Cortex of kidney (tissue), 1 donor: ENCODE measurements around the gene CCDC17.

Source experiments
- DNase-seq: peaks from one replicate; lab custom pipeline; 2025; lab: John Stamatoyannopoulos, UW

Gene CCDC17

DNA sequence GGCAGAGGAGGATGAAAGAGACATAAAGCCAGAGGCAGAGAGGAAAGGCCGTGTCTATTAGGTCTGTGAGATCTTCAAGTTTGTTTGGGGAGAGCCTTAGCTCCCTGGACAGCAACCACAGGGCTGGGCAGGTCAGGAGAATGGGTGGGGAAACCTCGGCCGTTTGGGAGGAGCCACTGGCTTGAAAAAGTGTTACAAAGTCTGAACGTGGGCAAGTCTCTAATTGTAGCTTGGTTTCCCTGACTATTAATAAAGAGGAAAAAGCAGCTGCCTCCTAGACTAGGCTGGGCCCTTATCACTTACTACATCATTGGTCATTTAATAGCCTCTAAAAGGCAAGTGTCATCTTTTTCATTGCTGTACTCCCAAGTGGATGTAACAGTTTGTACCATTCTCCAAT is at the start of gene CCDC17:
TSS of gene CCDC17 (minus strand) at position 83 of the 400 bp plus-strand sequence. CDS start 145 bp downstream, outside the sequence.
- no peak for DNase-seq

DNA sequence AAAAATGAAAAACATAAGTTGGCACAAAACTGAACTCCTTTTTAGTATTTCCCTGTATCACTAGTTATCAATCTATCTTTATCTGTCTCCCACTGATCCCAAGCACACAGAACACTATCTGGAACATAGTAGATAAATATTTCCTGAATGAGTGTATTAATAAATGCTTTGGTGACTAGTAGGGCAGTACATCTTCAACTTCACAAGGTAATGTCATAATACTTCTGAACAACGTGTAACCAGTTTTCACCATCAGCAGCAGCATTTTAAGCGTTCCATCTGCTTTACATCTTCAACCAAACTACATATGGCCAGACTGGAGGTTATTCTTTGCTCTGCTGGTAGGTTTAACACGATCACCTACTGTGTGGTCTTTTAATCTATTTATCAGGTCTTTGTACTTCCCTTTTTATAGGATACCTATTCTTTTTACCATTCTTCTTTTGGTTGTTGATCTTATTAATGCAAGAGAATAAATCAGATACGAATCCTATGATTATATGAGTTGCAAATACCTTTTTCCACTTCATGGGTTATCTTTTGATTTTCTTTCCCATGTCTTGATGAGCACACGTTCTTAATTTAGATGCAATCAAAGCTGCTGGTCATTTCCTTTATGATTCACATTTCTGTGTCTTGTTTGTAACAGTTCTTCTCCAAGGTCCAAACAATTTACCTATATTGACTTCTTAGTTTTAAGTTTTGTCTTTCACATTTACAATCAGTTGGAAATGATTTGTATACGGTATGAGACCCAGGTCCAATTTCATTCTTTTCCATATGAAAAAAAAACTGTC is 46.2 kb upstream of the CCDC17 start:
- DNase-seq = no peak

GRCh38 chr1:45669379-45669778 is 45.5 kb upstream of the CCDC17 start:
- DNase-seq = no peak

- no peak for DNase-seq
Observed at GRCh38 chr1:45668526-45668925, 44.7 kb upstream of the CCDC17 start.

DNA sequence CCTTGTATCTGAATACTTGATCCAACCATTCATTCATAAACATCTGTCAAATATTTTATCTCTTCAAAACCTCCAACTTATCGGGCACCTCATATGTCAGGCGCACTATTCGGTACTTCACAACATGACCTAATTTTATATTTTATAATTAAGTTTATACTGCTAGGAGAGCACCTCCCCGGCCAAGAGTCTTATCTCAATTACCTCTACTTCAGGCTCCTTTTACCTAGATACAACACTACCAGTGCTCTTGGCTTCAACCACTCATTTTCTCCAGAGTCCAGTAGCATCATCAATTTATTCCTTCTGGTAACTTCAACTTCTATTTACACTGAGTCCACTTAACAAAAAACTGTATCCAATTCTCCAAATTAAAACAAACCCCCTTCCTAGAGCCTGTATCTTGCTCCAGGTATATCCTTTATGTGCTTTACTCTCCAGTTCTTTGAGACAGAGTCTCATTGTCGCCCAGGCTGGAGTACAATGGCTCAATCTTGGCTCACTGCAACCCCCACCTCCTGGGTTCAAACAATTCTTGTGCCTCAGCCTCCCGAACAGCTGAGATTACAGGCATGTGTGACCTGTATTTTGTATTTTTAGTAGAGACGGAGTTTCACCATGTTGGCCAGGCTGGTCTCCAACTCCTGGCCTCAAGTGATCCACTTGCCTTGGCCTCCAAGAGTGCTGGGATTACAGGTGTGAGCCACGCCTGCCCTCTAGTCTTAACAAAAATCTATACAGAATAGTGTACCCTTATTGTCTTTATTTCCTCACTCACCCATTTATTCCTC is 43.7 kb upstream of the CCDC17 start:
- DNase-seq = no peak

- DNase-seq = no peak
Observed at GRCh38 chr1:45666836-45667235, 43.0 kb upstream of the CCDC17 start.

GRCh38 chr1:45660336-45660735 is 36.5 kb upstream of the CCDC17 start:
- no peak for DNase-seq

DNA sequence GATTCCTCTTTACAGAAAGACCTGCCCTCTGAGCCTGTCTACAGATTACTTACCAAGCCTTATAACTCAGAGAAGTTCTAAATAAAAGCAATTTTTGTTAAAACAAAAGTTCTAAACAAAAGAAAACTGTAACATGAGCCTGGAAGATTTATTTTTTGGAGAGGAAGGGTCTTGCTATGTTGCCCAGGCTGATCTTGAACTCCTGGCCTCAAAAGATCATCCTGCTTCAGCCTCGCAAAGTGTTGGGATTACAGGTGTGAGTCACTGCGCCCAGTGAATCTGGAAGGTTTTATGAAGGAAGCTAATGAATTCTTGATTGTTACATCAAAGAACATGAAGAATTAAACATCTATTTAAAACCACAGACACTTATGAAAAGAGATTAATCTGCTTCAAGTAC is 35.4 kb upstream of the CCDC17 start:
- DNase-seq = no peak

DNA sequence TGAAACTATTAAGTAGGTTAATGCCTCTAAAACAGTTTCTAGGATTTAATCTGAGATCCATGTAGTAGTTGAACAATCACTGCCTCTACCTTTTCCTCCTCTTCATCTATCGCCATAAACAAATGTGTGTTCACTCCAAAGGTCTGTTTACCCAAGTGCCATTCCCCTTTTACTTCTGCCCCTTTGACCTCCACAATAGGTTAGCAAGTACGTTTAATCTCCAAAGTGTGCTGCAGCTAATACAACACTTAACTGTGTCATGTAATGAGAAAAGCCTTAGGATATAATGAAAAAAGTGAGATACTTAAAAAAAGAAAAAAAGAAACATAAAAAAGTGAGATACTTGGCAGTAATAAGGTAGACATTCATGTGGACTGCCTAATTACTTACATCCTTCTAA is 34.3 kb upstream of the CCDC17 start:
- no peak for DNase-seq

GRCh38 chr1:45656573-45657226 is 32.8 kb upstream of the CCDC17 start:
- DNase-seq = no peak

DNA sequence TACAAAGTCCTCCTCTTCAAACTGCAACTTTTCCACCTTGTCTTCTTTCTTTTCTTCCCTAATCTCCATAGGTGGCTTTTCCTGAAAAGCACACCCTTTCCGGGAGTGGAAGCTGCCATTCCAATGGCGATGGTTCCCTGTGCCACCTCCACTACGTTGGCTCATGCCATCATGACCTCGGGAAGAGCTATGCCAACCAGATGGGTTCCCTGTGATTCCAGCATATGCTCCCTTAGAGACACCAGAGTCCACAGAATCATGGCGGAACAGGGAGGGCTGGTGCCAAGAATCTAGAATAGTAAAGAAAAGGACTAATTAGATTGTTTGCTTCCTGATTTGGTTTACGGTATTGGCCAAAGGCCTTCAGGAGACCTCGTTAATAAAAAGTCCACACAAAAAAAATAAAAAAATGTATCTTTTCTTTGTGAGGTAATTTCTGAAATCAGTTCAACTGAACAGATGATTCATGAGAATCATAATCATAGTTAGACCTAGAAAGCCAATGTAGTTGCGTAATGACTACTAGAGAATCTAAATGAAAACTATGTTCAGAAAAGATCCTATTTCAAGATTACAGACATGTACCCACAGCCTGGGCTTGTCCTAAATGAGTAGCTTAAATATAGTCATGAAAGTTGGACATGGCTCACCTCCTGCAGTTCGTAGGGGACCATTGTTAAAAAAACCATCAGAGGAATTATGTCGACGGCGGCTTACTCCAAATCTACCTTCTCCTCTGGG is 30.9 kb upstream of the CCDC17 start:
- DNase-seq = no peak

DNA sequence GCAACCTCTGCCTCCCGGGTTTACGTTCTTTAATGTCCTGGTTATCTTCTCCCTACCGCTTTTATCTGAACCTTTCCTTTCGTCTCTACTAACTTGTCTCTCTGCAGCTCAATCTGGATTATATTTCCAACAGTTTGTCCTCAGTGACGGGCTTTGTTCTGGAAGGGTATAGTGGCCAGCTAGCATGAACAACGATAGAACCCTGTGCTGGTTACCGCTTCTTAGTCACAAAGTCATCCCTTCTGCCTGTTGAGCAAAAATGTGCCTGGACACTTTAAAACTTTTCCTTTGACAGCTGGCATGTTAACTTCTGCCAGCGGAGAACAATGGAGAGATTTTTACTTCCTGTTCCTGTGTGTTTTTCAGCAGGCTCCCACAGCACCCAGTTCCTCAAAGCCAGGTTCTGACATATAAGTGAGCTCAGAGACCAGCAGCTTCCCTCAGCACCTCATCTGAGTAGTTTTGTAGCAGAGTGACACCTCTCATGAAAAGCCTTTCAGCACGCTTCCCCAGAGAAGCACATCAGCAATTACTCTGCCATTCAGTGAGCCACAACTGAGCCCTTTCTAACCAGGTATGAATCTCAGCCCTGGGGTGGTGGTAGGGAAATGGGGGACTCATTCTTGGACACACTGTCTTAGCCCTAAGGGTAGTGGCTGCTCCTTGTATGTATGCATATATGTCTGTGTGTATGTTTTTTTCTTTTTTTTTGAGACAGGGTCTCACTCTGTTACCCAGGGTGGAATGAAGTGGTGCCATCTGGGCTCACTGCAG is 23.6 kb upstream of the CCDC17 start:
- no peak for DNase-seq

DNA sequence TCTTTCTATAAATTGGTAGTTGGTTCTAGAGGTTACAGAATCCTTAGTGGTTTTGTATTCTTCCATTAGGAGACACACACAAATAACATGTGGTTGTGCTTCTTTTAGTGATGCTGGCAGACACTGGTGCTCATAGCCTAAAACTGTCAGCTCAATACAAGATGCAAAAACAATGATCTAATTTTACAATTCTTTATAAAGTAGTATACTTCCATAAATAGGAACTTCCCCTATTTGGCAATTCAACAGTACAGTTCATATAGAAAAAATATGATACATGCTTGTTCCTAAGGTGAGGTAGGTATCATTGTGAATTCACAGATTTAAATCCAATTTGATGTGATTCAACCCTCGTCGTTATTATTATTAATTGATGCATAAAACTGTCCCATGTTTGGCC is 20.8 kb upstream of the CCDC17 start:
- DNase-seq = no peak

DNA sequence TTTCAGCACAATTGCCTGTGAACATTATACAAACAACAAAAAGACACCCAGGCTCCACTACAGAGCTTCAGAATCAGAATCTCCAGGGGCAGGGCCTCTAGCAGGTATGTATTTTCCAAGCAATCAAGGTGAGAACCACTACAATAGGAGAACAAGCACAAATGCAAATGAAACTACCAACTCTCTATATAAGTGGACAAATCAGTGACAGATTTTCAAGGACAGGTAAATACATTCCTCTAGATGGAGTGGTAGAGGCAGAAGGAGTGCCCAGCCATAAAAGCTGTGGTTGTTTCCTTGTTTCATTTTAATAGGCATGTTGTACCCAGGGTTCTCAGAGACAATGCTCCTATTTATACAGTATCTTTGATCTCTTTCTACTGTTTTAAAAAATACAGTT is 20.1 kb upstream of the CCDC17 start:
- no peak for DNase-seq

DNA sequence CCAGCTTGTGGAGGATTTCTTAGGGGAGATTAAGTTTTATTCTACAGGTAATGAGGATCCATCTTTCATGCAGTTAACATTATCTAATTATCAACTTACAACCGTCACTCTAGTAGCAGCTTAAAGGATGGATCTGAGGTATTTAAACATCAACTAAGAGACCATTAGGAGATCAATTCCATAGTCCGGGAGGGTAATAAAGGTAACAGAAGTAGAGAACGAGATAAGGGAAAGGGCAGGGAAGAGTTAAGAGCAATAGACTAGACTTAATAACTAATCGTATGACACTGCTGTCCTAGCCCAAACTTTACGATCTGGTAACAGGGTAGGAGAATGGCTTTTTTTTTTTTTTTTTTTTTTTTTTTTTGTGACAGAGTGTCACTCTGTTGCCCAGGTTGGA is 19.5 kb upstream of the CCDC17 start:
- DNase-seq = no peak

DNA sequence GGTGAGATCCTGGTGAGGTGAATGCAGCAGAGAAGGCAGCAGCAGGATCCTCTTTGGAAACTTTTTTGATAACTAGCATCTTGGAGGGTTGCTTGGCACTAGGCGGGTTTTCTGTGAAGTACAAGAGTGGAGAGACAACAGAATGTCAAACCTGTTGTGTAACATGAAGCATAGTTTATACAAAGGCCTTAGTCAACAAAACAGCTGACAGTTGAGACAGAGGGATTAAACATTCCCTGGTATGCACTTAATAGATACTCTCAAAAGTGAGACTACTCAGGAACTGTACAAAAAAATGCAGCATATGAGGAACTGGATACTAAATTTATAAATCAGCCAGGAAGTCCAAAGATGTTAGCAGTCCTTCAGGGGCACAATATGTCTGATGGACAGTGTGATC is 16.4 kb upstream of the CCDC17 start:
- DNase-seq = no peak

- DNase-seq = no peak
Observed at GRCh38 chr1:45635211-45635610, 11.4 kb upstream of the CCDC17 start.

GRCh38 chr1:45630429-45630828 is 6.6 kb upstream of the CCDC17 start:
- DNase-seq = no peak

DNA sequence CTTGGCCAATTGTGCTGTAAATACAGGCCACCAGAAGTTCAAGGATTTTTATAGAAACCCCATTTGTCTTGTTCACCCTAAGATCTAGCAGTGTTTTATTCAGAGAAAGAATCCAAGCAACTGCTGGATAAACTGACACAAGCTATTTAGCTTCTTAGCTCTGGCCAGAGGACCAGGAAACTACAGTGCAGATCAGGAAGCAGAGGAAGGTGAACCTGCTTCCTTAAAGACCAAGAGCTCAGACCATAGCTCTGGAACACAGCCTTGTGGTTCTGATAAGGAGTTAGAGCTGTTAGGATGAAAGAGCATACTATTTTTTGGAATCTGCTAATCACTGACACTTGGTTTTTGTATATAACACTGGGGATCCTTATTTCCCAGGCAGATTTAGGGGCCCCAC is 5.2 kb upstream of the CCDC17 start:
- no peak for DNase-seq

DNA sequence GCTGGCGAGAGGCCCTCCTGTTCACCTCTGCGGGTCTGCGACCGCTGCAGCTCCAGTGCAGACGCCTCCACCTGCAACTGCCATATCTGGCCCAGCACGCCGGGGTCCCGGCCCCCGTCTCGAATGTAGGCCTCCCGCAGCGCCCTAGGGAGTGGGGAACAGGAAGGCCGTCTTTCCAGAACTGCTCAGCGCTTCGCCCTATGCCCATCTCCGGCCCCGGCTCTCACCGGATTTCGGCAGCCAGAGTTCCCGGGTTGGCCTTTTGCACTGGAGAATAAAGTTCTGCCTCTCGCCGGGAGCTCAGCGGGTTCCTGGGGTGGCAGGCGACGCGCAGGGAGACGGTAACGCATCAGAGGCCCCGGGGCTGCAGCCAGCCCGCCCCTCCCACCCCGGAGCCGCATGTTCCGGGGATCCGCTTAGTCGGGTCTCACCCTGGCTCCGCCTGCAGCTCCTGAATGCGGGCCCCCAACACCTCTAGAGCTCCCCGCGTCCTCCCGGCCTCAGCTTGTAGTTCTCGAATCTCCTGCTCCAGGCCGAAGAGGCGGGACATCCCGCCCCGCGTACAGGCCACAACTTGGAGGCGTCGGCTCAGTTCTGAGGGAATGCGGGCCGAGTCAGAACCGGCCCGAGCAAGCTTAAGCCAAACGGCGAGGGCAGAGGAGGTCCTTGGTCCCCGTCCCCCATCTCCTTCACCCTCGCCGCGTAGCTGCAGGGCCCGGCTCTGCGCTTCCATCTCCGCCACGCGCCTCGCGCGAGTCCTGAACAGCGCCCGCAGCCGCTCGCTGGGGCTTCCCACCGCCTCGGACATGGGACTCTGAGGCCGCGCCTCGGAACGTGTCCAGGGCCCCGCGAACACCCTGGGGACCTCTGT is 1.1 kb downstream of the CCDC17 start:
- DNase-seq = no peak
